ENCODE data around the gene NYNRIN. TPM values are rescaled to one million over a fixed set of nuclear protein-coding genes. Genes with fewer than 3 reads are reported as not detected.

NYNRIN gene
- total RNA-seq, 1 donor: 14.1 TPM

GRCh38 chr14:24422694-24423601 is 24.1 kb downstream of the NYNRIN start:
- H3K4me3 ChIP-seq (ENCODE audit: low read depth, low read length): no peak overlapping the region
- no peak for TF ChIP-seq CTCF (IDR thresholded peaks at IDR 0.05; ENCODE audit: insufficient read depth, low read length)
- DNase-seq (ENCODE audit: low read depth): no peak

DNA sequence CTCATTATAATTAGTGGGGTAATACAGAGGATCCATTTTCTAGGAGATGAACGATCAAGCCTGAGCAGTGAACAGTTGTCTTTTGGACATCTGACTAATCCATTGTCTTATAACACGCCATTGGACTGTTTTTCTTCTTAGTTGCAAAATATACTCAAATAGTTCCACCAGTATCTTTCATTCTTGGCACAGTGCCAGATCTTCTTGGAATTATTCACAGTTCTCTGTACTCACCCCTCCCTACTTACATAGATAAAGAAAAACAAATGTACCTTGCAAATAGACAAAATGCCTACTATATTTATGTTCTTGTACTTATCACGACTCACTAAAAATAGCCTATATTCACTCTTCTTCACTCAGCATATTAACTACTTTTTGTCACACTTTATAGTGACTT is 26.9 kb downstream of the NYNRIN start:
- H3K4me3 ChIP-seq (ENCODE audit: low read depth, low read length): no peak overlapping the region
- no peak for TF ChIP-seq CTCF (IDR thresholded peaks at IDR 0.05; ENCODE audit: insufficient read depth, low read length)
- DNase-seq (ENCODE audit: low read depth): peak; percentile 94

GRCh38 chr14:24426150-24426911 is 27.5 kb downstream of the NYNRIN start:
- DNase-seq (ENCODE audit: low read depth): no peak
- no peak for TF ChIP-seq CTCF (IDR thresholded peaks at IDR 0.05; ENCODE audit: insufficient read depth, low read length)
- no peak overlapping the region for H3K4me3 ChIP-seq (ENCODE audit: low read depth, low read length)

DNA sequence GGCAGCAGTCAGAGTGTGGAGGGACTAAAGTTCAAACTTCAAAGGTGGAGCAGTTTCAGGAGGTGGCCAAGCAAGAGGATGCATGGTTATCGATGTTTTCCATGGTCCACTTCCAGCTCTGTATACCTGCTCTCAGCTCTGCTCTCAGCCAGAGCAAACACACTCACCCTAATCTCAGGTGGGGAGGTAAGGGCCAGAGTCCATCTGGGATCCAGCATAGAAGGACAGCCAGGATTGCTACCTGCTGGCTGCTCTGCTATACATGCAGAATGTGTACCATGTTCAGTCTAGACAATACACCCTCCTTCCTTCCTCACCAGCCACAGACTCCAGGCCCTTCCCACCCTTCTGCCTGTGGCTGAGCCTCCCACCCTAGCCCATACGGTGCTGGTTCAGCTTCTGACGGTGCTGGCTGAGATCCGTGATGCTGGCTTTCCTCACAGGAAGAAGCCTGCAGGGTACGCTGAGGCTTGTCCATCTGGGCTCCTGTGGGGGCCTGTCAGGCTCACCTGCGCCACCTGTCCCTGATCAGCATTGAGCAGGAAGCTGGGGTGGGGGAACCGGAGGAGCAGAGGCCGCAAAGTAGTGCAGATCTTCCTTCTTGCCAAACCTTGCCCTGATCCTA is 28.2 kb downstream of the NYNRIN start:
- no peak for DNase-seq (ENCODE audit: low read depth)
- TF ChIP-seq CTCF (IDR thresholded peaks at IDR 0.05; ENCODE audit: insufficient read depth, low read length): no peak
- H3K4me3 ChIP-seq (ENCODE audit: low read depth, low read length): no peak overlapping the region

GRCh38 chr14:24427537-24428508 is 29.0 kb downstream of the NYNRIN start:
- TF ChIP-seq CTCF (IDR thresholded peaks at IDR 0.05; ENCODE audit: insufficient read depth, low read length): no peak
- no peak for DNase-seq (ENCODE audit: low read depth)
- no peak overlapping the region for H3K4me3 ChIP-seq (ENCODE audit: low read depth, low read length)

Data from fibroblast of the aortic adventitia (primary cell).